GM19372 (cell line): ENCODE results near the gene TOR4A.

Experiments
- ATAC-seq: cut with Tn5 transposase; IDR thresholded peaks from one replicate; pipeline ENCODE4 v1.9.1; 2021; ENCODE audit warnings: mild to moderate bottlenecking, low read depth, moderate library complexity; ENCODE audit not compliant: unreplicated experiment

TOR4A gene

GRCh38 chr9:137277329-137278041 lies at the start of gene TOR4A:
Gene TOR4A (plus strand): TSS chr9:137277726. CDS start chr9:137278690, 964 bp downstream.
- ATAC-seq = peak; percentile 71

- no peak for ATAC-seq
Observed at GRCh38 chr9:137227853-137228505, 49.5 kb upstream of the TOR4A start.

GRCh38 chr9:137228506-137228967 lies 49.0 kb upstream of the TOR4A start:
- no peak for ATAC-seq

GRCh38 chr9:137228968-137229896 lies 48.3 kb upstream of the TOR4A start:
- ATAC-seq = no peak

GRCh38 chr9:137229903-137230704 lies 47.4 kb upstream of the TOR4A start:
- ATAC-seq = no peak

- no peak for ATAC-seq
Observed at GRCh38 chr9:137230705-137231371, 46.7 kb upstream of the TOR4A start, which contains the start of gene SLC34A3. Gene SLC34A3 (plus strand): TSS chr9:137230901. CDS start chr9:137231703, 802 bp downstream.

GRCh38 chr9:137231372-137232039 lies 46.0 kb upstream of the TOR4A start:
- no peak for ATAC-seq

- ATAC-seq = no peak
Observed at GRCh38 chr9:137232101-137232500, 45.4 kb upstream of the TOR4A start.

GRCh38 chr9:137232510-137232909 lies 45.0 kb upstream of the TOR4A start:
- ATAC-seq = no peak

- no peak for ATAC-seq
Observed at GRCh38 chr9:137233143-137233980, 44.2 kb upstream of the TOR4A start.

- no peak for ATAC-seq
Observed at GRCh38 chr9:137234055-137234697, 43.4 kb upstream of the TOR4A start.

GRCh38 chr9:137234758-137235423 lies 42.6 kb upstream of the TOR4A start:
- no peak for ATAC-seq

GRCh38 chr9:137235424-137236237 lies 41.9 kb upstream of the TOR4A start:
- ATAC-seq = no peak

- ATAC-seq = no peak
Observed at GRCh38 chr9:137236238-137236935, 41.1 kb upstream of the TOR4A start.

- no peak for ATAC-seq
Observed at GRCh38 chr9:137236936-137237421, 40.5 kb upstream of the TOR4A start.
